GM06990 (cell line): ENCODE results near the gene BRAT1.

Source experiments
- DNase-seq: peaks from one replicate; pipeline ENCODE4 v3.0.0-alpha.2; 2011; ENCODE audit not compliant: insufficient read length; ENCODE audit errors: extremely low read depth
- H3K27me3 ChIP-seq: replicated peaks from 2 replicates; pipeline ENCODE4 v1.6.0; 2011; ENCODE audit warnings: low read length; ENCODE audit not compliant: control insufficient read depth, insufficient read depth
- H3K36me3 ChIP-seq: 2 replicates; pipeline ENCODE4 v1.5.1; 2011; ENCODE audit warnings: low read length; ENCODE audit not compliant: control insufficient read depth, insufficient read depth
- H3K4me3 ChIP-seq: replicated peaks from 2 replicates; pipeline ENCODE4 v1.5.1; 2011; ENCODE audit warnings: low read depth, mild to moderate bottlenecking, control low read depth, low read length
- CTCF ChIP-seq: IDR thresholded peaks from 2 replicates; pipeline ENCODE4 v1.5.1; 2011; ENCODE audit warnings: low read length, control low read depth, mild to moderate bottlenecking, inconsistent platforms; ENCODE audit not compliant: insufficient read depth, poor library complexity, severe bottlenecking

The BRAT1 gene

GRCh38 chr7:2555121-2556052, at the start of gene BRAT1:
Gene BRAT1, minus strand, starts transcription at chr7:2555524. Its CDS starts 1,093 bp downstream, at chr7:2554431.
- no peaks in the 10 kb centered on the region for H3K27me3 ChIP-seq
- no peaks in the 10 kb centered on the region for H3K36me3 ChIP-seq
- peak within 1 kb of the TSS; percentile 82 for H3K4me3 ChIP-seq
- peak; percentile 92 for DNase-seq
- peak; percentile 38 for TF ChIP-seq CTCF

GRCh38 chr7:2604608-2605174, 49.4 kb upstream of the BRAT1 start:
- TF ChIP-seq CTCF: no peak
- no peaks in the 10 kb centered on the region for H3K27me3 ChIP-seq
- H3K4me3 ChIP-seq: no peak overlapping the region
- H3K36me3 ChIP-seq: no peaks in the 10 kb centered on the region; the same call in 1 of the 2 replicates
- DNase-seq: no peak

GRCh38 chr7:2603044-2603965, 48.0 kb upstream of the BRAT1 start:
- H3K27me3 ChIP-seq: no peaks in the 10 kb centered on the region
- no peak for DNase-seq

GRCh38 chr7:2602406-2603043, 47.2 kb upstream of the BRAT1 start:
- no peaks in the 10 kb centered on the region; the same call in 1 of the 2 replicates for H3K36me3 ChIP-seq
- TF ChIP-seq CTCF: no peak
- no peak overlapping the region for H3K4me3 ChIP-seq
- DNase-seq: no peak
- no peaks in the 10 kb centered on the region for H3K27me3 ChIP-seq

More at GRCh38 chr7:2603044-2603965, 48.0 kb upstream of the BRAT1 start:
- no peak for TF ChIP-seq CTCF
- no peak overlapping the region for H3K4me3 ChIP-seq
- H3K36me3 ChIP-seq: no peaks in the 10 kb centered on the region; the same call in 1 of the 2 replicates

GRCh38 chr7:2601907-2602306, 46.6 kb upstream of the BRAT1 start:
- Histone ChIP-seq H3K4me3 (no peak overlapping the region), H3K27me3 (no peaks in the 10 kb centered on the region), H3K36me3 (no peaks in the 10 kb centered on the region; the same call in 1 of the 2 replicates)
- TF ChIP-seq CTCF: no peak
- DNase-seq: no peak
